IPS DF 6.9 (cell line): ENCODE measurements around the gene STRAP.
"Not testable (repeated sequence)": the region's sequence is repeated elsewhere in the genome, so short reads cannot be mapped to it uniquely, and the experiment has no call there.

Experiments used
- DNase-seq: peaks from one replicate; pipeline ENCODE4 v3.0.0-alpha.2; 2013; ENCODE audit warnings: low read depth, low spot score
- H3K27ac ChIP-seq: one replicate; pipeline ENCODE4 v1.5.1; 2013; ENCODE audit warnings: low read length, control low read depth
- H3K27me3 ChIP-seq: 2 replicates; pipeline ENCODE4 v1.6.1; 2013; ENCODE audit warnings: mild to moderate bottlenecking, low read length; ENCODE audit not compliant: control insufficient read depth, insufficient read depth
- H3K36me3 ChIP-seq: 2 replicates; pipeline ENCODE4 v1.6.1; 2013; ENCODE audit warnings: low read length; ENCODE audit not compliant: control insufficient read depth, insufficient read depth
- H3K4me1 ChIP-seq: 2 replicates; pipeline ENCODE4 v1.6.1; 2013; ENCODE audit warnings: low read length; ENCODE audit not compliant: control insufficient read depth, insufficient read depth
- H3K4me3 ChIP-seq: 2 replicates; pipeline ENCODE4 v1.5.1; 2013; ENCODE audit warnings: mild to moderate bottlenecking, low read length
- H3K9me3 ChIP-seq: 2 replicates; pipeline ENCODE4 v1.6.1; 2013; ENCODE audit warnings: low read length, inconsistent platforms; ENCODE audit not compliant: control insufficient read depth, insufficient read depth
- WGBS: extraction: QIAGEN DNeasy Blood & Tissue Kit; methylation state at CpG from one replicate; pipeline ENCODE4 v1.1.7; 2013; ENCODE audit warnings: mixed read lengths, missing lambda C conversion rate; ENCODE audit not compliant: insufficient read length, insufficient coverage; 5-methylcytosine and 5-hydroxymethylcytosine counted together

The STRAP gene

GRCh38 chr12:15942475-15942874 lies 60.3 kb downstream of the STRAP start:
- H3K4me3 ChIP-seq, result no peak overlapping the region
- no peak for DNase-seq
- WGBS, result no CpG with 5 or more reads among the region's 5 CpGs
- H3K36me3 ChIP-seq, result no peaks in the 10 kb centered on the region
- no peaks in the 10 kb centered on the region for H3K4me1 ChIP-seq
- no peaks in the 10 kb centered on the region for H3K27me3 ChIP-seq
- H3K27ac ChIP-seq, result no peak overlapping the region
- no peaks in the 10 kb centered on the region; the same call in 1 of the 2 replicates for H3K9me3 ChIP-seq

- not testable (repeated sequence) for H3K27ac ChIP-seq, H3K4me3 ChIP-seq, H3K4me1 ChIP-seq, DNase-seq, H3K9me3 ChIP-seq, H3K36me3 ChIP-seq, H3K27me3 ChIP-seq
- WGBS, result no CpG with 5 or more reads among the region's 5 CpGs
These were observed 61.3 kb downstream of the STRAP start for GRCh38 chr12:15943519-15943918.

GRCh38 chr12:15948461-15948860 lies 66.3 kb downstream of the STRAP start:
- H3K27ac ChIP-seq, H3K27me3 ChIP-seq, H3K4me1 ChIP-seq, H3K4me3 ChIP-seq, H3K9me3 ChIP-seq, DNase-seq, H3K36me3 ChIP-seq: not testable (repeated sequence)
- WGBS, result no CpG with 5 or more reads among the region's 10 CpGs
